GM19043 (cell line): ENCODE results near the gene TYW1.
"Not testable (repeated sequence)": the region's sequence is repeated elsewhere in the genome, so short reads cannot be mapped to it uniquely, and the experiment has no call there.

Experiments used
- ATAC-seq: cut with Tn5 transposase; IDR thresholded peaks from one replicate; pipeline ENCODE4 v1.9.1; 2021; ENCODE audit warnings: low read depth; ENCODE audit not compliant: unreplicated experiment

TYW1 gene

GRCh38 chr7:67185660-67186129 lies 189.1 kb downstream of the TYW1 start:
- ATAC-seq, result peak; percentile 87

- not testable (repeated sequence) for ATAC-seq
Observed at GRCh38 chr7:67189160-67189559, 192.5 kb downstream of the TYW1 start.

DNA sequence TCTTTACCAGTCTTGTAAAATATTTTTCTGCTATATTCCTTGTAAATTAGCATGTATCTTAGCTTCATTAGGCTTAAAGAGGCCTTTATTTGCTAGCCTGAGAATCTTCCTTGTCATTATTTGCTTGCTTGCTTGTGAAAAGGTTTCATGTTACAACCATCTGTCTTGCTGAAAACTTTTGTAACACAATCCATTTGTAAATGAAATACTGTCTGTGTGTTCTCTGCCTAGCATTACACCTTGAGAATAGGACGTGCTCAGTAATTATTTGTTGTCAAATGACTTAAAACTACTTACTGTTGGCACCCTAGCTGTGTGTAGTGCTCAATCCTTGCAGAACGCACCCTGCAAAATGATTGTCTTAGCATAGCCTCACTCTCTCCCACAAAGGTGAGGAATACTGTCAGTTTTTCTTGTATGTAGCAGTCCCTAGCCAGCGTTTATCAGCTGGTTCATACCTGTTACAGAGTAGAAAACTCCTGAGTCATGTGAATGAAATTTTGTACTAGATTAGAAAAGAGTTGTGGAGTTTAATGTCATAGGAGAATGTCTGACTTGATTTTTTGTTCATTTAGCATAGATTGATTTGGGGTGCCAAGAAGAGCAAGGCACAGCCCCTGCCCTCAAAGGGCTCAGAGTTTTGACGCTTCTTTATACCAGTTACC lies 193.3 kb downstream of the TYW1 start:
- not testable (repeated sequence) for ATAC-seq

DNA sequence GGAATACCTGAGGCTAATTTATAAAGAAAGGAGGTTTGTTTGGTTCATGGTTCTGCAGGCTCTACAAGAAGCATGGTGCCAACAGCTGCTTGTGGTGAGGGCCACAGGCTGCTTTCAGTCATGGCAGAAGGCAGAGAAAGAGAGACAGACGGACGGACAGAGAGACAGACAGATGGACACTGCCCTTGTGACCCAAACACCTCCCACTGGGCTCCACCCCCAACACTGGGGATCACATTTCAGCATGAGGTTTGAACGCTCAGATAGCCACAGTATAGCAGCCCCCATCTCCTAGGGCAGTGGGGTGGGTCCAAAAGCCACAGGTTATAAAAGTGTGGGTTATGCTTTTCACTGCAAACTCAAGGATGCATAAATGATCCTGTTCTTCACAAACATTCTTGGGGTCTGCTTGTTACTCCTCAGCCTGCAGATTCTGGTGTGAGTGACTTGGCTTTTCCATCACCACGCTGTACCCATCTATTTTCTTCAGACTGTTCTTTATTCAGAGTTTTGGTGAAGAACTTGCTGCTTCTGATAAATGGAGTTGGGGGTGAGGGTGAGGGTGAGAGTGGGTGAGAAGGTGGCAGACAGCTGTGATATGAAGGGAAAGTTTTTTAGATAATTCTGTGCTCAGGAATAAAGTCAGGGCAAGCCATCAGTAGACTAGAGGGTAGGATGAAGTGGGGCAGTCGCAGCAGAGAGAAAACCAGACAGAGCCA lies 194.5 kb downstream of the TYW1 start:
- not testable (repeated sequence) for ATAC-seq

DNA sequence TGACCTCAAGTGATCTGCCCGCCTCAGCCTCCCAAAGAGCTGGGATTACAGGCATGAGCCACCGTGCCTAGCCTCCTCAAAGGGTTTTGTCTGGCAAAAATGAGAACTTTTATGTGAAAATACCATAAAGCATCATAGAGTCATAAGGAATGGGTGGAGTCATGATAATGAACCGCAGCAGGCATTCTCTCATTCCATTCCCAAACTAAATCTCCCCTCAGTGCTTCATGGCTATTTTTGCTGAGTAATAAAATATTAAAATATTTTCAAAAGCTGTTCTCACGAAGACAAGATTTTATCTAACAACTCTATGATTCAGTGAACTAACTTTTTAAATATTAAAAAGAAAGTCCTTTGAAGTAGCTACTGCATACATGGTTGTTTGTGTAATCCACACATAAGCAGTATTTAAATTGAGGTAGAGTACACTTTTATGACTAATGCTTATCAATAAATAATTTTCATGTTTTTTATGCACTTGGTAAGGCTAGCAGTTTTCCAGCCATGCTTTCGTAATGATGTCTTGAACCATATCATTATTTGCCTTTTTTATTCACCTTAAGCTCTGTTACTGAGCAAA lies 195.6 kb downstream of the TYW1 start:
- not testable (repeated sequence) for ATAC-seq

GRCh38 chr7:67192889-67193613 lies 196.4 kb downstream of the TYW1 start:
- ATAC-seq, result not testable (repeated sequence)

DNA sequence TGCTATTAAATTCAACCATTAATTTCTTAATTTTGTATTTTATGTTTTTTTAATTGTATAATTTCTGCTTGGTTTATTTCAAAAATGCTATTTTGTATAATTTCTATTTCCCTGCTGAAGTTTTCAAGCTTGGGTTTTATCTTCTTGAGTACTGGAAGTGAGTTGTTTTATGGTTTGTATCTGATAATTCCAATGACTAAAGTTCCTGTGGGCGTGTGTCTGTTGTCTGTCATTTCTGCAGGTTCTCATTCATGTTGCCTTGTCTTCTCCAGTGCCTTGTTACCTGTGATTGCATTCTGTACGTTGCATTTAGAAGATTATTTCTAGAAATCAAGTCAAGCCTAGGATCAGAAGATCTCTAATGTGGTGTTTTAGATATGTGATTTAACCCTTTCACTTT lies 199.5 kb downstream of the TYW1 start:
- ATAC-seq, result not testable (repeated sequence)

DNA sequence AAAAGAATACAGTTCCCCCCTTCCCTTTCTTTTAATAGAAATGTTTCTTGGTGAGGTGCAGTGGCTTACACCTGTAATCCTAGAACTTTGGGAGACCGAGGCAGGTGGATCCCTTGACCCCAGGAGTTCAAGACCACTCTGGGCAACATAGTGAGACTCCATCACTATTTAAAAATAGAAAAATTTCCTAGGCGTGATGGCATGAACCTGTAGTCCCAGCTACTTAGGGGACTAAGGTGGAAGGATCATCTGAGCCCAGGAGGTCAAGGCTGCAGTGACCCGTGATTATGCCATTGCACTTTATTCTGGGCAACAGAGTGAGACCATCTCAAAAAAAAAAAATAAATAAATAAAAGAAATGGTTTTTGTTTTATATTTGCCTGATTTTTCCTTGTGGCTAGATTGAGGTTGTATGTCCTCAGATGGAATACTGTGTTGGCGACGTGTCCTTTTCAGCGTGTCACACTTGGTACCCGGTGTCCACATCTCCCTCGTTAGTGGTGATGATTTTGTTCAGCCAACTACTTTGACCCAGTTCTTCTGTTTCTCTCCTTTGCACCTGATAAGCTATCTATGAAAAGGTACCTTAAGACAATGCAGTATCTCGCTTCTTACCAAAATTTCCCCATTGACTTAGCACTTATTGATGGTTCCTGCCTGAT lies 202.4 kb downstream of the TYW1 start:
- not testable (repeated sequence) for ATAC-seq

- not testable (repeated sequence) for ATAC-seq
Observed at GRCh38 chr7:67205772-67206171, 209.1 kb downstream of the TYW1 start.

GRCh38 chr7:67206452-67206851 lies 209.8 kb downstream of the TYW1 start:
- no peak for ATAC-seq

DNA sequence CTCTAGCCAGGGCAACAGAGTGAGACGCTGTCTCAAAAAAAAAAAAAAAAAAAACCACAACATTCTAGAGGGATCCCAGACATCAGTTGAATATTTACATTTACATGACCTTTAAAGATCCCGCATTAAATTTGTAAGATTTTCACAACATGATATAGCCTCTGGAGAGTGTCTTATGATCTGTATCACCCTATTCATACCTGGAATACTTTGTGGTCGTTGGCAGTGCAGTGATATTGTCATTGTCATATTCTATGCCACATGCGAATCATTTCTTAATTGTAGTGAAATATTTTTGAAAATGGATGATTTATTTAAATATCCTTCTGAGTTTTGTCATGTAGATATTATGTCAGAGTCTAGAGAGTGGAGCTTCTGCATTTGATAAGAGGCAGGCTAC lies 212.0 kb downstream of the TYW1 start:
- ATAC-seq, result not testable (repeated sequence)

DNA sequence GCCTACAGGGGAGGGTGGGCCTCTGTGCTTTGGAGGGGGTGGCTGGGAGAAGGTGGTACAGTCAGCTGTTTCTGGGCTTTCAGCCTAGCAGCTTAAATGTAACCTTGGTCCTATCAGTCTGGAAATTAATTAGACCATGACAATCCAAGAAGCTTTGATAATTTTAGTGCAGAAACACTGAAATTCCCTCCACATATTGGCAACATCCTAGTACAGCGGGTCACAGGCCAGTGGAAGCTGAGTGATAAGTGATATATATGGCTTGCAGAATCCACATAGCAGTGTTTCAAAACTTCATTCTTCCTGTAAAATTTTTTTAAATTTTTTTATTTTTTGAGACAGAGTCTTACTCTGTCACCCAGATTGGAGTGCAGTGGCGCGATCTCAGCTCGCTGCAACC lies 212.6 kb downstream of the TYW1 start:
- no peak for ATAC-seq

DNA sequence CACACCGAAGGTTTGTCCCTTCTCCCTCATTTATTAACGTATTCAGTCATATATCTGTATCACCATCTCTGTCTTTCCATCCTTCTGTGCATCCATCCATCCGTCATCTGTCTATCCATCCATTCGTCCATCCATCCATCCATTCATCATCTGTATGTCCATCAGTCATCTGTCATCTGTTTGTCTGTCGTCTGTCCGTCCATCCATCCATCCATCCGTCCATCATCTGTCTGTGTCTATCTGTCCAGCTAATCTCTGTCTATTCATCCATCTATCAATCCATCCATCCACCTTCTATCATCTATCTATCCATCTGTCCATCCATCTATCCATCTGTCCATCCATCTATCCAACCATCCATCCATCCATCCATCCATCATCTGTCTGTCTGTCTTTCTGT lies 213.9 kb downstream of the TYW1 start:
- no peak for ATAC-seq

DNA sequence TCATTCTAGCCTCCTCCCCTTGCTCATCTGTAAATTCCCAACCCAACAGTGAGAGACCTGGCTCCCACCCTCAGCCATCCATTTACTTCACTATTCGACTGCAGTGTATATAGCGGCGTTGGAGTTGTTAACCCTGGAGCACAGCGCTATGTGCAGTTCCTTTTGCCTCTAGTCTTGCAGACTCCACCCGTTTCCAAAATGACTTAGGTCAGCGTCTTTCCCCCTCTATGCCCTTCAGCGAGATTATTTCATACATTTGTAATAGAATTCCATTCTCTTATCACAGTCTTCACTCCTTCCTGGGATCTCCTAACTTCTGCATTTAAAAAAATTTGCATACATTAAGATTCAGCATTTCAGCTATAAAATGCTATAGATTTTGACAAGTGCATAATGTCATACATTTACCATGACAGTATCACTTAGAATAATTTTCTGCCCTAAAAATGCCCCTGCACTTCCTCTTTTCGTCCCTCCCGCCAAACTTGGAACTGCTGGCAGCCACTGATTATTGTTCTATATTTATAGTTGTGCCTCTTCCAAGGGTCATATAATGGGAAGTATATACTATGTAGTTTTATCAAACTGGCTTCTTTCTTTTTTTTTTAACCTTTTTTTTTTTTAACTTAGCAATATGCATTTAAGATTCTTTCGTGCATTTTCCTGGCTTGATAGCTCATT lies 215.2 kb downstream of the TYW1 start:
- not testable (repeated sequence) for ATAC-seq

- not testable (repeated sequence) for ATAC-seq
Observed at GRCh38 chr7:67213038-67213437, 216.4 kb downstream of the TYW1 start.

GRCh38 chr7:67223551-67223950 lies 226.9 kb downstream of the TYW1 start:
- ATAC-seq, result not testable (repeated sequence)

DNA sequence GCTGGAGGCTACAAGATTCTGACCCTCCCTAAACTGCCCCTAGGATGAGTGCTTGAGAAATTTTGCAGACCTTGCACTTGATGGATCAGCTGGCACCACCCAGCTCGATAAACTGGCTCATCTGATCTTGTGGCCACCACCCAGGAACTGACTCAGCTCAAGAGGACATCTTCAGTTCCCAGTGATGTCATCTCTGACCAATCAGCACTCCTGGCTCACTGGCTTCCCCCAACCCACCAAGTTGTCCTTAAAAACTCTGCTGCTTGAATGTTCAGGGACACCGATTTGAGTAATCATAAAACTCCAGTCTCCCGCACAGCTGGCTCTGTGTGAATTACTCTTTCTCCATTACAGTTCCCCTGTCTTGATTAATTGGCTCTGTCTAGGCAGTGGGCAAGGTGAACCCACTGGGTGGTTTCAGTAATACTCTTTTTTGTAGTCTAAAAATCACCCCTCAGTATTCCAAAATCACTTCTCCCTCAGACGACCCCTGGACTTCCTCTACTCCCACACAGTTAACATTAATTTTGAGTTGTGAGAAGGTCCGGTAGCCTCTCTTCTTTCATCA lies 229.8 kb downstream of the TYW1 start:
- not testable (repeated sequence) for ATAC-seq

- not testable (repeated sequence) for ATAC-seq
Observed at GRCh38 chr7:67226967-67227366, 230.3 kb downstream of the TYW1 start.

DNA sequence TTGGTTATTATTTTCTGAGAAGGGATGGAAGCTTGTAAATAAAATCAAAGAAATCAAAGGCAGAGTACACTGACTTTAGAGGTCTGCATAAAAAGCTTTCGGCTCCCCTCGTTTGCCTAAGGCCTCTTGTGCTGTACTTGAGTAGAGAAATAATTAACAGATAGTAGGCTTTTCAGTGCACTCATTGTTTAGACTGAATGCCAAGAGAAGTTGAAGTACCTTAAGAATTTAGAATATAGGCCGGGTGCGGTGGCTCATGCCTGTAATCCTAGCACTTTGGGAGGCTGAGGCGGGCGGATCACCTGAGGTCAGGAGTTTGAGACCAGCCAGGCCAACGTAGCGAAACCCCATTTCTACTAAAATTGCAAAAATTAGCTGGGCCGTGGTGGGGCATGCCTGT lies 232.4 kb downstream of the TYW1 start:
- ATAC-seq, result not testable (repeated sequence)
